Endothelial cell of umbilical vein (primary cell): ENCODE measurements around the gene KCNJ16. TPM values are rescaled to one million over a fixed set of nuclear protein-coding genes. Genes with fewer than 3 reads are reported as not detected.

Source experiments
- BruUV-seq: library from RNA; stranded (reverse); fragments of 400-500 nt; replicated peaks from 2 replicates; lab custom pipeline; 2021; lab: Mats Ljungman, UMichigan
- CTCF ChIA-PET: fragments of 300-600, 350-600 bp; sonication (Branson Sonifier 250); formaldehyde crosslinking; loops from one replicate; lab custom pipeline; 2021; ENCODE audit warnings: antibody characterized with exemption, inconsistent platforms; lab: Charles Lee
- POLR2A ChIA-PET: fragments of 300-600, 350-600 bp; sonication (Branson Sonifier 250); formaldehyde crosslinking; loops from one replicate; lab custom pipeline; 2021; ENCODE audit warnings: antibody characterized with exemption, inconsistent platforms; lab: Charles Lee
- DNase-seq: peaks from one replicate; pipeline ENCODE4 v3.0.0-alpha.2; 2011; ENCODE audit warnings: low read depth, low spot score
- FAIRE-seq: peaks from 2 replicates; lab custom pipeline; 2011; peaks lifted over from hg19 to GRCh38; lab: Jason Lieb, UNC
- H2AFZ ChIP-seq: 2 replicates; pipeline ENCODE4 v1.6.0; 2012; ENCODE audit warnings: low read depth, low read length, control low read depth, inconsistent platforms
- H3K27ac ChIP-seq: 2 replicates; pipeline ENCODE4 v1.5.1; 2011; ENCODE audit warnings: low read depth, mild to moderate bottlenecking, control low read depth, low read length, moderate library complexity; ENCODE audit not compliant: insufficient read depth
- H3K27me3 ChIP-seq, 2 experiments: 2 replicates each; pipeline versions ENCODE4 v1.6.0 to v1.6.1; 2011; ENCODE audit warnings: low read length in 2 of 2, mixed read lengths in 1 of 2; ENCODE audit not compliant: control insufficient read depth in 2 of 2, insufficient read depth in 2 of 2
- H3K36me3 ChIP-seq, 2 experiments: 2 replicates in 1 of 2; 3 replicates in 1 of 2; pipeline ENCODE4 v1.5.1; 2011; ENCODE audit warnings: low read length in 2 of 2, mild to moderate bottlenecking in 1 of 2, moderate library complexity in 1 of 2; ENCODE audit not compliant: control insufficient read depth in 2 of 2, insufficient read depth in 2 of 2; ENCODE audit errors: extremely low read depth in 1 of 2
- H3K4me1 ChIP-seq: 3 replicates; pipeline ENCODE4 v1.5.1; 2011; ENCODE audit warnings: mild to moderate bottlenecking, low read length; ENCODE audit not compliant: control insufficient read depth, insufficient read depth; ENCODE audit errors: extremely low read depth
- H3K4me2 ChIP-seq: 2 replicates; pipeline ENCODE4 v1.6.1; 2011; ENCODE audit warnings: low read length, control low read depth, mixed read lengths; ENCODE audit not compliant: insufficient read depth
- H3K4me3 ChIP-seq, 3 experiments: fragments of 200-600 bp in 1 of 3; sonication (generic), shearing (Covaris generic) in 1 of 3; replicated peaks in 1 of 3; 2 replicates each; pipeline ENCODE4 v1.5.1; 2011 to 2016; ENCODE audit warnings: control low read depth in 3 of 3, low read length in 3 of 3, mild to moderate bottlenecking in 2 of 3, inconsistent platforms in 1 of 3, low read depth in 1 of 3, moderate library complexity in 1 of 3; ENCODE audit not compliant: insufficient read depth in 1 of 3
- H3K79me2 ChIP-seq: 2 replicates; pipeline ENCODE4 v1.6.0; 2012; ENCODE audit warnings: low read length, inconsistent platforms; ENCODE audit not compliant: control insufficient read depth, insufficient read depth
- H3K9ac ChIP-seq: replicated peaks from 2 replicates; pipeline ENCODE3; 2011; ENCODE audit warnings: low read length, control low read depth; ENCODE audit not compliant: insufficient read depth; ENCODE audit errors: extremely low read depth
- H3K9me1 ChIP-seq: replicated peaks from 3 replicates; pipeline ENCODE4 v1.6.0; 2011; ENCODE audit warnings: mild to moderate bottlenecking, low read length; ENCODE audit not compliant: control insufficient read depth, insufficient read depth; ENCODE audit errors: extremely low read depth
- H3K9me3 ChIP-seq: replicated peaks from 2 replicates; pipeline ENCODE4 v1.5.1; 2012; ENCODE audit warnings: low read length, inconsistent platforms; ENCODE audit not compliant: control insufficient read depth, insufficient read depth
- H4K20me1 ChIP-seq: replicated peaks from 2 replicates; pipeline ENCODE3; 2011; ENCODE audit warnings: mild to moderate bottlenecking, low read length; ENCODE audit not compliant: control insufficient read depth, insufficient read depth; ENCODE audit errors: extremely low read depth
- CTCF ChIP-seq, 2 donors: IDR thresholded peaks; 1 replicate in 1 of 2; 2 replicates in 1 of 2; pipeline ENCODE4 v1.5.1; 2011; ENCODE audit warnings: low read length in 2 of 2, mild to moderate bottlenecking in 2 of 2, moderate library complexity in 2 of 2, control low read depth in 1 of 2, inconsistent platforms in 1 of 2, low read depth in 1 of 2; ENCODE audit not compliant: insufficient read depth in 1 of 2; ENCODE audit errors: extremely low read depth in 1 of 2
- EZH2 ChIP-seq: IDR thresholded peaks from 2 replicates; pipeline ENCODE4 v1.6.1; 2012; ENCODE audit warnings: borderline replicate concordance, low read depth, mild to moderate bottlenecking, moderate library complexity, low read length, inconsistent platforms; ENCODE audit not compliant: severe bottlenecking
- FOS ChIP-seq: IDR thresholded peaks from 2 replicates; pipeline ENCODE4 v1.6.1; 2011; ENCODE audit warnings: mild to moderate bottlenecking, low read length, moderate library complexity, borderline replicate concordance; ENCODE audit not compliant: insufficient read depth
- GATA2 ChIP-seq: IDR thresholded peaks from 2 replicates; pipeline ENCODE4 v1.7.0; 2011; ENCODE audit warnings: low read depth, mild to moderate bottlenecking, moderate library complexity, mixed read lengths, low read length; ENCODE audit not compliant: insufficient read length, insufficient read depth
- JUN ChIP-seq: IDR thresholded peaks from 2 replicates; pipeline ENCODE4 v1.6.1; 2011; ENCODE audit warnings: borderline replicate concordance, low read depth; ENCODE audit not compliant: insufficient read length, insufficient read depth
- MAX ChIP-seq: IDR thresholded peaks from 2 replicates; pipeline ENCODE4 v1.6.1; 2011; ENCODE audit not compliant: insufficient read depth, insufficient read length
- MYC ChIP-seq: IDR thresholded peaks from one replicate; pipeline ENCODE4 v1.6.1; 2011; ENCODE audit warnings: mild to moderate bottlenecking, low read depth, low read length
- POLR2A ChIP-seq: IDR thresholded peaks from 2 replicates; pipeline ENCODE4 v1.6.1; 2012; ENCODE audit warnings: low read depth, mild to moderate bottlenecking, control low read depth, low read length
- POLR2AphosphoS5 ChIP-seq: IDR thresholded peaks from 2 replicates; pipeline ENCODE4 v1.6.1; 2012; ENCODE audit warnings: low read depth, mild to moderate bottlenecking, control low read depth, low read length, moderate library complexity; ENCODE audit not compliant: insufficient read depth
- dilution Hi-C: fragments of 300-500 bp; cut with MboI; formaldehyde crosslinking; loops from one replicate; pipeline ENCODE4 v1.15.0; 2019; ENCODE audit warnings: low sequenced_read_pairs; ENCODE audit not compliant: extremely low pct_ligation_motif_present
- intact Hi-C: fragments of 100-400 bp; cut with micrococcal nuclease; formaldehyde crosslinking; loops from one replicate; pipeline ENCODE4 v1.10.0; 2022
- polyA plus RNA-seq, 4 experiments: library from polyadenylated mRNA; depleted of rRNA in 3 of 4; stranded (reverse) in 3 of 4; unstranded in 1 of 4; fragments of >200 nt; gene quantifications; 2 replicates each; pipeline versions ENCODE4 v1.2.1 to v1.2.3, GENCODE V29; 2011 to 2012; ENCODE audit warnings: missing spikeins in 1 of 4
- total RNA-seq: library from RNA; stranded (reverse); gene quantifications from 2 replicates; pipeline ENCODE4 v1.2.3, GENCODE V29; 2021

The KCNJ16 gene
- total and polyA plus RNA-seq, 2 donors (not counting 3 experiments of a cell fraction or from before 2014, with no cell fraction given): 0.07 TPM; not detected in 1

GRCh38 chr17:70053241-70054234 is 21.5 kb upstream of the KCNJ16 start:
- Histone ChIP-seq H3K36me3 (no peaks in the 10 kb centered on the region), H3K79me2 (no peaks in the 10 kb centered on the region), H3K27me3 (no peaks in the 10 kb centered on the region), H3K4me2 (peak overlapping the region; percentile 93), H3K9ac (peak overlapping the region; percentile 68), H2AFZ (peak overlapping the region; percentile 96), H3K4me1 (peaks cover 6% of the 10 kb centered on the region), H3K4me3 (peak overlapping the region; percentile 3 to 41 (median 30)), H4K20me1 (no peaks in the 10 kb centered on the region), H3K9me3 (no peaks in the 10 kb centered on the region), H3K27ac (peak overlapping the region; percentile 58), H3K9me1 (no peaks in the 10 kb centered on the region)
- DNase-seq: peak; percentile 68
- no peak for FAIRE-seq
- POLR2A ChIA-PET: no interaction called here
- BruUV-seq: TSS peak; percentile 83
- intact Hi-C loops: no loop called here
- dilution Hi-C loops: no loop called here
- CTCF ChIA-PET: interaction anchor here (0.6 to 2.8 kb wide), 12 partner anchors 10 to 499 kb away, joined by 3 to 13 read pairs (median 4); no protein-coding TSS in a partner anchor
- TF ChIP-seq JUN (peak; percentile 16), GATA2 (no peak), POLR2AphosphoS5 (no peak)

- Histone ChIP-seq H3K9me1 (no peaks in the 10 kb centered on the region), H3K4me1 (peaks cover 6% of the 10 kb centered on the region), H3K9me3 (no peaks in the 10 kb centered on the region), H3K79me2 (no peaks in the 10 kb centered on the region), H3K9ac (no peak overlapping the region), H3K27ac (no peak overlapping the region), H3K4me2 (no peak overlapping the region), H3K36me3 (no peaks in the 10 kb centered on the region), H3K27me3 (no peaks in the 10 kb centered on the region), H3K4me3 (no peak overlapping the region), H2AFZ (no peak overlapping the region), H4K20me1 (no peaks in the 10 kb centered on the region)
- intact Hi-C loops: no loop called here
- TF ChIP-seq GATA2: no peak
- TF ChIP-seq MAX: no peak
- no peak for TF ChIP-seq FOS
- TF ChIP-seq JUN: no peak
- no peak for TF ChIP-seq POLR2AphosphoS5
- TF ChIP-seq EZH2: no peak
- no peak for TF ChIP-seq MYC
- TF ChIP-seq CTCF (IDR thresholded peaks at IDR 0.05; ENCODE audit: extremely low read depth in 1 of 2, insufficient read depth in 1 of 2, low read depth in 1 of 2, low read length in 2 of 2): no peak
- no peak for TF ChIP-seq POLR2A
- FAIRE-seq (no peak), DNase-seq (no peak)
- BruUV-seq: no TSS peak
- POLR2A ChIA-PET: interaction anchor here (0.8 kb wide), 1 partner anchor 447 kb away, joined by 3 read pairs; no protein-coding TSS in a partner anchor
- dilution Hi-C loops: no loop called here
- CTCF ChIA-PET: interaction anchor here (1.3 to 2.8 kb wide), 6 partner anchors 8 to 448 kb away, joined by 3 to 13 read pairs (median 8); no protein-coding TSS in a partner anchor
Measured at GRCh38 chr17:70055000-70055399, 20.0 kb upstream of the KCNJ16 start.
